SK-N-SH (cell line): Measurements from ENCODE around the gene R3HDML. TPM values are rescaled to one million over a fixed set of nuclear protein-coding genes. Genes with fewer than 3 reads are reported as not detected.

Experiments
- CTCF ChIA-PET: fragments of 300-600, 350-600 bp; formaldehyde crosslinking; extraction: SDS; loops from one replicate; lab custom pipeline; 2021; lab: Yijun Ruan, JAX
- POLR2A ChIA-PET: fragments of 350-600 bp; sonication (Branson Sonifier 250); formaldehyde crosslinking; extraction: SDS; loops from one replicate; lab custom pipeline; 2020; ENCODE audit warnings: antibody characterized with exemption, inconsistent platforms; lab: Yijun Ruan, JAX
- DNase-seq: peaks from one replicate; pipeline ENCODE4 v3.0.0; 2012
- H2AFZ ChIP-seq: fragments of 200-600 bp; sonication (generic); 2 replicates; pipeline ENCODE4 v1.8.1; 2016; ENCODE audit warnings: antibody characterized with exemption, mild to moderate bottlenecking, low read depth
- H3F3A ChIP-seq: fragments of 200-600 bp; sonication (generic); replicated peaks from 2 replicates; pipeline ENCODE3; 2016; ENCODE audit warnings: antibody characterized with exemption, mild to moderate bottlenecking; ENCODE audit not compliant: insufficient read depth
- H3K27ac ChIP-seq, 2 experiments: fragments of 200-500 bp in 1 of 2; fragments of 200-600 bp in 1 of 2; sonication (Bioruptor generic) in 1 of 2; sonication (generic), shearing (Covaris generic) in 1 of 2; 2 replicates each; pipeline versions ENCODE4 v1.5.1 to v1.6.1; 2014 to 2016; ENCODE audit warnings: low read depth in 2 of 2, inconsistent platforms in 1 of 2, low read length in 1 of 2, mild to moderate bottlenecking in 1 of 2, mixed read lengths in 1 of 2
- H3K27me3 ChIP-seq: fragments of 200-600 bp; sonication (generic), shearing (Covaris generic); 2 replicates; pipeline ENCODE4 v1.6.1; 2016; ENCODE audit warnings: mixed run types; ENCODE audit not compliant: insufficient read depth
- H3K36me3 ChIP-seq, 2 experiments: fragments of 200-500 bp in 1 of 2; fragments of 200-600 bp in 1 of 2; sonication (Bioruptor generic) in 1 of 2; sonication (generic) in 1 of 2; replicated peaks in 1 of 2; 2 replicates each; pipeline versions ENCODE3 to v1.5.1; 2014 to 2016; ENCODE audit warnings: low read length in 1 of 2, mild to moderate bottlenecking in 1 of 2; ENCODE audit not compliant: insufficient read depth in 2 of 2, control insufficient read depth in 1 of 2
- H3K4me1 ChIP-seq, 2 experiments: fragments of 200-500 bp in 1 of 2; fragments of 200-600 bp in 1 of 2; sonication (Bioruptor generic) in 1 of 2; sonication (generic), shearing (Covaris generic) in 1 of 2; 2 replicates each; pipeline versions ENCODE4 v1.5.1 to v1.6.1; 2014 to 2016; ENCODE audit warnings: low read depth in 1 of 2, low read length in 1 of 2, mixed run types in 1 of 2; ENCODE audit not compliant: insufficient read depth in 2 of 2, control insufficient read depth in 1 of 2
- H3K4me2 ChIP-seq: fragments of 200-600 bp; sonication (generic), shearing (Covaris generic); 2 replicates; pipeline ENCODE4 v1.6.1; 2017; ENCODE audit warnings: mixed run types
- H3K4me3 ChIP-seq, 2 experiments: fragments of 200-500 bp in 1 of 2; fragments of 200-600 bp in 1 of 2; sonication (Bioruptor generic) in 1 of 2; sonication (generic), shearing (Covaris generic) in 1 of 2; 2 replicates each; pipeline versions ENCODE4 v1.5.1 to v1.8.1; 2014 to 2016; ENCODE audit warnings: low read depth in 2 of 2, inconsistent platforms in 1 of 2, low read length in 1 of 2, mild to moderate bottlenecking in 1 of 2, mixed read lengths in 1 of 2, moderate library complexity in 1 of 2
- H3K79me2 ChIP-seq: fragments of 200-600 bp; sonication (generic); 2 replicates; pipeline ENCODE4 v1.8.1; 2017; ENCODE audit warnings: mild to moderate bottlenecking; ENCODE audit not compliant: insufficient read depth
- H3K9ac ChIP-seq: fragments of 200-600 bp; sonication (generic); 2 replicates; pipeline ENCODE4 v1.6.1; 2017; ENCODE audit warnings: mixed run types
- H3K9me2 ChIP-seq: fragments of 200-600 bp; sonication (generic); 2 replicates; pipeline ENCODE4 v1.6.1; 2017; ENCODE audit warnings: mixed run types
- H3K9me3 ChIP-seq: fragments of 200-600 bp; sonication (generic); 2 replicates; pipeline ENCODE4 v1.6.1; 2017; ENCODE audit warnings: mixed run types, mild to moderate bottlenecking, moderate library complexity
- H4K20me1 ChIP-seq: fragments of 200-600 bp; sonication (generic); 2 replicates; pipeline ENCODE4 v1.6.1; 2017; ENCODE audit warnings: mild to moderate bottlenecking, mixed run types; ENCODE audit not compliant: insufficient read depth
- CHD2 ChIP-seq: fragments of 150-350 bp; IDR thresholded peaks from 2 replicates; pipeline ENCODE4 v1.6.1; 2018; ENCODE audit warnings: low read length; ENCODE audit not compliant: partially characterized antibody
- ELF1 ChIP-seq: IDR thresholded peaks from 2 replicates; pipeline ENCODE4 v1.4.0; 2012
- EP300 ChIP-seq, 2 experiments: IDR thresholded peaks; 2 replicates each; pipeline versions ENCODE4 v1.4.0 to v1.6.1; 2012; ENCODE audit warnings: borderline replicate concordance in 1 of 2, low read depth in 1 of 2, low read length in 1 of 2
- EZH2phosphoT487 ChIP-seq: fragments of 200-600 bp; sonication (generic); IDR thresholded peaks from 2 replicates; pipeline ENCODE4 v1.6.1; 2017; ENCODE audit warnings: low read depth, mixed run types, mild to moderate bottlenecking, antibody characterized with exemption, moderate library complexity, borderline replicate concordance
- FOXJ3 ChIP-seq: sonication (generic); formaldehyde crosslinking; IDR thresholded peaks from 2 replicates; pipeline ENCODE4 v1.5.1; 2020; ENCODE audit warnings: mild to moderate bottlenecking, missing genetic modification reagents
- JUND ChIP-seq: IDR thresholded peaks from 2 replicates; pipeline ENCODE4 v1.4.0; 2012
- MEF2A ChIP-seq: IDR thresholded peaks from 2 replicates; pipeline ENCODE4 v1.4.0; 2012; ENCODE audit warnings: low read depth, borderline replicate concordance
- NFIC ChIP-seq: IDR thresholded peaks from 2 replicates; pipeline ENCODE4 v1.4.0; 2012; ENCODE audit warnings: borderline replicate concordance
- NRF1 ChIP-seq: IDR thresholded peaks from 2 replicates; pipeline ENCODE4 v1.6.1; 2012; ENCODE audit warnings: low read depth, mild to moderate bottlenecking, low read length
- POLR2AphosphoS5 ChIP-seq: IDR thresholded peaks from 2 replicates; pipeline ENCODE4 v1.6.1; 2012; ENCODE audit warnings: low read depth, low read length
- RAD21 ChIP-seq: IDR thresholded peaks from 2 replicates; pipeline ENCODE4 v1.6.1; 2012; ENCODE audit warnings: mild to moderate bottlenecking, low read length
- RCOR1 ChIP-seq: fragments of 150-350 bp; IDR thresholded peaks from 2 replicates; pipeline ENCODE4 v1.6.1; 2017; ENCODE audit warnings: antibody characterized with exemption, low read length
- RXRA ChIP-seq: IDR thresholded peaks from 2 replicates; pipeline ENCODE4 v1.4.0; 2012; ENCODE audit warnings: low read depth, mild to moderate bottlenecking, borderline replicate concordance
- SMC3 ChIP-seq: IDR thresholded peaks from 2 replicates; pipeline ENCODE4 v1.6.1; 2012; ENCODE audit warnings: low read depth, low read length, improper control_type of control experiment
- TAF1 ChIP-seq: IDR thresholded peaks from 2 replicates; pipeline ENCODE4 v1.6.1; 2012; ENCODE audit warnings: low read depth, mild to moderate bottlenecking, low read length, moderate library complexity, borderline replicate concordance
- WGBS: methylation state at CpG from one replicate; pipeline ENCODE4 v1.1.6; 2017; ENCODE audit warnings: low lambda C conversion rate; 5-methylcytosine and 5-hydroxymethylcytosine counted together
- polyA plus RNA-seq, 3 experiments: library from polyadenylated mRNA; depleted of rRNA; stranded (reverse); fragments of >200 nt; gene quantifications; 2 replicates each; pipeline ENCODE4 v1.2.3, GENCODE V29; 2012
- TF ChIP-seq, protein P1 (sequence below): IDR thresholded peaks from 2 replicates; pipeline ENCODE4 v1.4.0; 2012; ENCODE audit warnings: low read depth
- TF ChIP-seq, protein P2 (sequence below): IDR thresholded peaks from 2 replicates; pipeline ENCODE4 v1.6.1; 2012; ENCODE audit warnings: mild to moderate bottlenecking, low read depth, low read length, moderate library complexity
- TF ChIP-seq, protein P3 (sequence below): IDR thresholded peaks from 2 replicates; pipeline ENCODE4 v1.4.0; 2012; ENCODE audit warnings: low read depth, borderline replicate concordance

R3HDML gene, protein sequence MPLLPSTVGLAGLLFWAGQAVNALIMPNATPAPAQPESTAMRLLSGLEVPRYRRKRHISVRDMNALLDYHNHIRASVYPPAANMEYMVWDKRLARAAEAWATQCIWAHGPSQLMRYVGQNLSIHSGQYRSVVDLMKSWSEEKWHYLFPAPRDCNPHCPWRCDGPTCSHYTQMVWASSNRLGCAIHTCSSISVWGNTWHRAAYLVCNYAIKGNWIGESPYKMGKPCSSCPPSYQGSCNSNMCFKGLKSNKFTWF
- polyA plus RNA-seq (2012; rRNA removed): not detected in 2 replicates
- not detected in 2 replicates for polyA plus RNA-seq (2012; cell fraction: cytosol; rRNA removed)
- polyA plus RNA-seq (2012; cell fraction: nucleus; rRNA removed): not detected in 2 replicates

DNA sequence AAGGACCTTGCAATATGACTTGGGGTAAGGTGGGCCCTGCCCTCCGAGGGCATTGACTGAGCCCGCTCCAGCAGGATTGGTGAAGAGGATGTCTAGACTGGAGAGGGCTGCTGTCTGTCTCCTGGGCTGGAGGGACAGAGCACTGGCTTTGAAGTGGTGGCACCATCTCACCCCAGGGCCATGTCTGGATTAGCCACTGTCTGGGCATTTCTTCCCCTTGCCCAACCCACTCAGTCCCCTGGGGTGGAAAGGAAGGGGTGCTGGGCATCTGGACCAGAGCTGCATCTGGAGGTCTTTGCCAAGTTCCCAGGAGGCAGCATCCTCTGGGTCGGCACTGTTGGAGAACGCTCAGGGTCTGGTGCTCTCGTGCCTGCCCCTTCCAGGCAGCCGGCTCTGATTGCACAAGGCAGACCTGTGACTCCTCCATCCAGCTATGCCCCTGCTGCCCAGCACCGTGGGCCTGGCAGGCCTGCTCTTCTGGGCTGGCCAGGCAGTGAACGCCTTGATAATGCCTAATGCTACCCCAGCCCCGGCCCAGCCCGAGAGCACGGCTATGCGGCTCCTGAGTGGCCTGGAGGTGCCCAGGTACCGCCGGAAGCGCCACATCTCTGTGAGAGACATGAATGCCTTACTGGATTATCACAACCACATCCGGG lies at the start of gene R3HDML:
R3HDML (plus strand) TSS at position 319 of the 656 bp plus-strand sequence; CDS start at position 434, 115 bp downstream.
- Histone ChIP-seq H2AFZ (no peak within 1 kb of the TSS), H3K36me3 (no peaks in the 10 kb centered on the region), H3K9me3 (no peaks in the 10 kb centered on the region), H3K79me2 (no peaks in the 10 kb centered on the region), H3K27ac (peak within 1 kb of the TSS in 1 of 2 experiments; percentile 18; a peak in 2 of 4 replicates), H3K4me3 (no peak within 1 kb of the TSS), H3F3A (no peaks in the 10 kb centered on the region), H3K9ac (no peak within 1 kb of the TSS), H3K4me1 (peaks cover 0 to 18% of the 10 kb centered on the region in 2 experiments; a peak in 1 of 4 replicates), H3K9me2 (no peaks in the 10 kb centered on the region), H3K4me2 (no peak within 1 kb of the TSS), H4K20me1 (no peaks in the 10 kb centered on the region), H3K27me3 (no peaks in the 10 kb centered on the region)
- peak; percentile 54 for DNase-seq
- ChIA-PET POLR2A (no interaction called here), CTCF (interaction anchor here (0.9 to 2.0 kb wide), 2 partner anchors 47 to 119 kb away, joined by 3 to 6 read pairs; no protein-coding TSS in a partner anchor)
- WGBS: 79% methylated on average over 9 of the region's 16 CpGs
- TF ChIP-seq FOXJ3 (CRISPR knock-in tag) (no peak), ELF1 (no peak), JUND (no peak), EP300 (IDR thresholded peaks at IDR 0.05; ENCODE audit: borderline replicate concordance in 1 of 2, low read depth in 1 of 2, low read length in 1 of 2) (no peak), NRF1 (no peak)

DNA sequence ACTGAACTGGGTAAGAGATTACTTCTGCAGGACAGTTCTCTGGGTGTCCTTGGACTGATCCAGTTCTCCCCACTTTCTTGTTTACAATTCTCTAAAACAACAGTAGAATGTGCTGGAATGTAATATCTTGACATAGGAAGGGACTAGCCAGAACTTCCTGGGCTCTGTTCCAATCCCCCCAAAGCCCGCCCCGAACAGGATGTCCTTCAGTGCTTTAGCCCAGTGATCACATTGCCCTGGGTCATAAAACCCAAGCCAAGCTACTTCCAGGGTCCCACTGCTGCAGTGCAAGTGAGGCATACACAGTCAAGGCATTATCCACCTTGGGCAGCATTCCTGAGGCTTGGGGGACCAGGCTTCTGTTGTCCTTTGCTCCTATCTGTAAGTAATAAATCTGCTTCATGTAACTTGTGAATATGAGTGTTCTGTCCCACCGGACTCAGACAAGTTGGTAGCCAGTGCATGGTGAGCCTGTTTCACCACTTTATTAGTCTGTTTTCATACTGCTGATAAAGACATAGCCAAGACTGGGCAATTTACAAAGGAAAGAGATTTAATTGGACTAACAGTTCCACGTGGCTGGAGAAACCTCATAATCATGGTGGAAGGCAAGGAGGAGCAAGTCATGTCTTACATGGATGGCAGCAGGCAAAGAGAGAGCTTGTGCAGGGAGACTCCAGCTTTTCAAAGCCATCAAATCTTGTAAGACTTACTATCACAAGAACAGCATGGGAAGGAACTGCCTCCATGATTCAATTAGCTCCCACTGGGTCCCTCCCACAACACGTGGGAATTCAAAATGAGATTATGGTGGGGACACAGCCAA lies 49.4 kb upstream of the R3HDML start:
- H4K20me1 ChIP-seq: no peaks in the 10 kb centered on the region
- H3K36me3 ChIP-seq: no peaks in the 10 kb centered on the region
- no peak overlapping the region for H2AFZ ChIP-seq
- no peaks in the 10 kb centered on the region for H3K27me3 ChIP-seq
- H3K4me3 ChIP-seq: no peak overlapping the region
- POLR2A ChIA-PET: no interaction called here
- H3K4me2 ChIP-seq: no peak overlapping the region
- no peaks in the 10 kb centered on the region for H3F3A ChIP-seq
- H3K27ac ChIP-seq: no peak overlapping the region
- no peaks in the 10 kb centered on the region for H3K9me2 ChIP-seq
- DNase-seq: no peak
- 46% methylated on average over 5 of the region's 5 CpGs for WGBS
- no peak overlapping the region for H3K9ac ChIP-seq
- no peaks in the 10 kb centered on the region for H3K4me1 ChIP-seq
- H3K9me3 ChIP-seq: no peaks in the 10 kb centered on the region
- CTCF ChIA-PET: interaction anchor here (0.9 to 1.6 kb wide), 2 partner anchors 8 to 24 kb away, joined by 3 read pairs; partner anchors contain the start of gene FITM2
- no peaks in the 10 kb centered on the region for H3K79me2 ChIP-seq
- TF ChIP-seq RAD21: no peak
- no peak for TF ChIP-seq MEF2A
- TF ChIP-seq, protein P1, sequence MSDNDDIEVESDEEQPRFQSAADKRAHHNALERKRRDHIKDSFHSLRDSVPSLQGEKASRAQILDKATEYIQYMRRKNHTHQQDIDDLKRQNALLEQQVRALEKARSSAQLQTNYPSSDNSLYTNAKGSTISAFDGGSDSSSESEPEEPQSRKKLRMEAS: no peak
- TF ChIP-seq, protein P2, sequence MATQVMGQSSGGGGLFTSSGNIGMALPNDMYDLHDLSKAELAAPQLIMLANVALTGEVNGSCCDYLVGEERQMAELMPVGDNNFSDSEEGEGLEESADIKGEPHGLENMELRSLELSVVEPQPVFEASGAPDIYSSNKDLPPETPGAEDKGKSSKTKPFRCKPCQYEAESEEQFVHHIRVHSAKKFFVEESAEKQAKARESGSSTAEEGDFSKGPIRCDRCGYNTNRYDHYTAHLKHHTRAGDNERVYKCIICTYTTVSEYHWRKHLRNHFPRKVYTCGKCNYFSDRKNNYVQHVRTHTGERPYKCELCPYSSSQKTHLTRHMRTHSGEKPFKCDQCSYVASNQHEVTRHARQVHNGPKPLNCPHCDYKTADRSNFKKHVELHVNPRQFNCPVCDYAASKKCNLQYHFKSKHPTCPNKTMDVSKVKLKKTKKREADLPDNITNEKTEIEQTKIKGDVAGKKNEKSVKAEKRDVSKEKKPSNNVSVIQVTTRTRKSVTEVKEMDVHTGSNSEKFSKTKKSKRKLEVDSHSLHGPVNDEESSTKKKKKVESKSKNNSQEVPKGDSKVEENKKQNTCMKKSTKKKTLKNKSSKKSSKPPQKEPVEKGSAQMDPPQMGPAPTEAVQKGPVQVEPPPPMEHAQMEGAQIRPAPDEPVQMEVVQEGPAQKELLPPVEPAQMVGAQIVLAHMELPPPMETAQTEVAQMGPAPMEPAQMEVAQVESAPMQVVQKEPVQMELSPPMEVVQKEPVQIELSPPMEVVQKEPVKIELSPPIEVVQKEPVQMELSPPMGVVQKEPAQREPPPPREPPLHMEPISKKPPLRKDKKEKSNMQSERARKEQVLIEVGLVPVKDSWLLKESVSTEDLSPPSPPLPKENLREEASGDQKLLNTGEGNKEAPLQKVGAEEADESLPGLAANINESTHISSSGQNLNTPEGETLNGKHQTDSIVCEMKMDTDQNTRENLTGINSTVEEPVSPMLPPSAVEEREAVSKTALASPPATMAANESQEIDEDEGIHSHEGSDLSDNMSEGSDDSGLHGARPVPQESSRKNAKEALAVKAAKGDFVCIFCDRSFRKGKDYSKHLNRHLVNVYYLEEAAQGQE: no peak
- no peak for TF ChIP-seq NFIC
- TF ChIP-seq POLR2AphosphoS5: no peak
- TF ChIP-seq RCOR1: no peak
- TF ChIP-seq, protein P3, sequence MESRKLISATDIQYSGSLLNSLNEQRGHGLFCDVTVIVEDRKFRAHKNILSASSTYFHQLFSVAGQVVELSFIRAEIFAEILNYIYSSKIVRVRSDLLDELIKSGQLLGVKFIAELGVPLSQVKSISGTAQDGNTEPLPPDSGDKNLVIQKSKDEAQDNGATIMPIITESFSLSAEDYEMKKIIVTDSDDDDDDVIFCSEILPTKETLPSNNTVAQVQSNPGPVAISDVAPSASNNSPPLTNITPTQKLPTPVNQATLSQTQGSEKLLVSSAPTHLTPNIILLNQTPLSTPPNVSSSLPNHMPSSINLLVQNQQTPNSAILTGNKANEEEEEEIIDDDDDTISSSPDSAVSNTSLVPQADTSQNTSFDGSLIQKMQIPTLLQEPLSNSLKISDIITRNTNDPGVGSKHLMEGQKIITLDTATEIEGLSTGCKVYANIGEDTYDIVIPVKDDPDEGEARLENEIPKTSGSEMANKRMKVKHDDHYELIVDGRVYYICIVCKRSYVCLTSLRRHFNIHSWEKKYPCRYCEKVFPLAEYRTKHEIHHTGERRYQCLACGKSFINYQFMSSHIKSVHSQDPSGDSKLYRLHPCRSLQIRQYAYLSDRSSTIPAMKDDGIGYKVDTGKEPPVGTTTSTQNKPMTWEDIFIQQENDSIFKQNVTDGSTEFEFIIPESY: no peak
- no peak for TF ChIP-seq RXRA
- no peak for TF ChIP-seq SMC3
- TF ChIP-seq TAF1: no peak
- TF ChIP-seq EZH2phosphoT487: no peak
- no peak for TF ChIP-seq JUND
- TF ChIP-seq CHD2: no peak
